ENCODE measurements around the gene BRCA2. TPM values are rescaled to one million over a fixed set of nuclear protein-coding genes. Genes with fewer than 3 reads are reported as not detected.

The BRCA2 gene
- total RNA-seq, 1 experiment from 2014 or later: 16.8 TPM

- DNase-seq (no peak), ATAC-seq (no peak)
- Histone ChIP-seq H3K4me3 (ENCODE audit: low read length) (no peak overlapping the region), H4K20me1 (ENCODE audit: low read length) (no peaks in the 10 kb centered on the region), H3K9me3 (ENCODE audit: low read length) (no peaks in the 10 kb centered on the region), H3K36me3 (ENCODE audit: low read depth, low read length) (no peaks in the 10 kb centered on the region), H3F3A (ENCODE audit: low read length, unreplicated experiment) (no peaks in the 10 kb centered on the region), H3K4me1 (ENCODE audit: insufficient read depth, low read length) (no peaks in the 10 kb centered on the region), H3K9me2 (replicated peaks; ENCODE audit: low read length) (no peaks in the 10 kb centered on the region), H3K9ac (ENCODE audit: low read length) (no peak overlapping the region), H3K27ac (ENCODE audit: low read length) (no peak overlapping the region), H3K4me2 (ENCODE audit: low read length) (no peak overlapping the region), H2AFZ (ENCODE audit: low read length) (no peak overlapping the region), H3K27me3 (ENCODE audit: low read length) (no peaks in the 10 kb centered on the region), H3K79me2 (ENCODE audit: low read length) (no peaks in the 10 kb centered on the region)
- BruUV-seq (replicated peaks): no TSS peak
- intact Hi-C loops (cut with micrococcal nuclease): no loop called here
- no peak for TF ChIP-seq EZH2phosphoT487 (IDR thresholded peaks at IDR 0.05; ENCODE audit: borderline replicate concordance, low read length)
- no peak for TF ChIP-seq EZH2 (IDR thresholded peaks at IDR 0.05; ENCODE audit: low read length, unreplicated experiment)
- TF ChIP-seq CTCF (conservative IDR thresholded peaks at IDR 0.05; ENCODE audit: low read depth, low read length): no peak
- CTCF ChIA-PET: no interaction called here
- POLR2A ChIA-PET (ENCODE audit: unreplicated experiment): no interaction called here
Observed at GRCh38 chr13:32277839-32278238, 37.5 kb upstream of the BRCA2 start.

GRCh38 chr13:32278426-32278825 lies 36.9 kb upstream of the BRCA2 start:
- TF ChIP-seq EZH2phosphoT487 (IDR thresholded peaks at IDR 0.05; ENCODE audit: borderline replicate concordance, low read length) (no peak), EZH2 (IDR thresholded peaks at IDR 0.05; ENCODE audit: low read length, unreplicated experiment) (no peak), CTCF (conservative IDR thresholded peaks at IDR 0.05; ENCODE audit: low read depth, low read length) (no peak)
- H3K4me2 ChIP-seq (ENCODE audit: low read length): no peak overlapping the region
- H2AFZ ChIP-seq (ENCODE audit: low read length): no peak overlapping the region
- no peak for ATAC-seq
- H3K4me3 ChIP-seq (ENCODE audit: low read length): no peak overlapping the region
- H3K4me1 ChIP-seq (ENCODE audit: insufficient read depth, low read length): no peaks in the 10 kb centered on the region
- intact Hi-C loops (cut with micrococcal nuclease): no loop called here
- no peaks in the 10 kb centered on the region for H3K9me2 ChIP-seq (replicated peaks; ENCODE audit: low read length)
- H3K36me3 ChIP-seq (ENCODE audit: low read depth, low read length): no peaks in the 10 kb centered on the region
- ChIA-PET POLR2A (ENCODE audit: unreplicated experiment) (no interaction called here), CTCF (no interaction called here)
- no TSS peak for BruUV-seq (replicated peaks)
- no peaks in the 10 kb centered on the region for H3F3A ChIP-seq (ENCODE audit: low read length, unreplicated experiment)
- no peaks in the 10 kb centered on the region for H3K79me2 ChIP-seq (ENCODE audit: low read length)
- no peak overlapping the region for H3K9ac ChIP-seq (ENCODE audit: low read length)
- H3K9me3 ChIP-seq (ENCODE audit: low read length): no peaks in the 10 kb centered on the region
- DNase-seq: no peak
- no peaks in the 10 kb centered on the region for H3K27me3 ChIP-seq (ENCODE audit: low read length)
- H3K27ac ChIP-seq (ENCODE audit: low read length): no peak overlapping the region
- no peaks in the 10 kb centered on the region for H4K20me1 ChIP-seq (ENCODE audit: low read length)

- no peaks in the 10 kb centered on the region for H3K27me3 ChIP-seq (ENCODE audit: low read length)
- CTCF ChIA-PET: no interaction called here
- no peak overlapping the region for H3K4me3 ChIP-seq (ENCODE audit: low read length)
- no peaks in the 10 kb centered on the region for H3K36me3 ChIP-seq (ENCODE audit: low read depth, low read length)
- POLR2A ChIA-PET (ENCODE audit: unreplicated experiment): no interaction called here
- no peak overlapping the region for H2AFZ ChIP-seq (ENCODE audit: low read length)
- H3K27ac ChIP-seq (ENCODE audit: low read length): no peak overlapping the region
- no peaks in the 10 kb centered on the region for H3K9me3 ChIP-seq (ENCODE audit: low read length)
- peaks cover 12% of the 10 kb centered on the region; the same call in 1 of the 2 replicates for H3K4me1 ChIP-seq (ENCODE audit: insufficient read depth, low read length)
- no peaks in the 10 kb centered on the region for H3F3A ChIP-seq (ENCODE audit: low read length, unreplicated experiment)
- intact Hi-C loops (cut with micrococcal nuclease): no loop called here
- TF ChIP-seq CTCF (conservative IDR thresholded peaks at IDR 0.05; ENCODE audit: low read depth, low read length) (no peak), EZH2phosphoT487 (IDR thresholded peaks at IDR 0.05; ENCODE audit: borderline replicate concordance, low read length) (no peak), EZH2 (IDR thresholded peaks at IDR 0.05; ENCODE audit: low read length, unreplicated experiment) (no peak)
- no peaks in the 10 kb centered on the region for H4K20me1 ChIP-seq (ENCODE audit: low read length)
- no TSS peak for BruUV-seq (replicated peaks)
- no peak for ATAC-seq
- no peaks in the 10 kb centered on the region for H3K79me2 ChIP-seq (ENCODE audit: low read length)
- no peak overlapping the region for H3K4me2 ChIP-seq (ENCODE audit: low read length)
- H3K9ac ChIP-seq (ENCODE audit: low read length): no peak overlapping the region
- DNase-seq: no peak
- H3K9me2 ChIP-seq (replicated peaks; ENCODE audit: low read length): no peaks in the 10 kb centered on the region
Observed at GRCh38 chr13:32281096-32281495, 34.2 kb upstream of the BRCA2 start.

Data from PC-3 (cell line).